Measurements from ENCODE around the gene GIMAP2. TPM values are rescaled to one million over a fixed set of nuclear protein-coding genes. Genes with fewer than 3 reads are reported as not detected.

The GIMAP2 gene
- total and polyA plus RNA-seq, 2 of the 4 experiments (the other 2 are of a cell fraction), result under 0.01 TPM; not detected in 1

GRCh38 chr7:150736864-150737263, 51.4 kb downstream of the GIMAP2 start:
- Histone ChIP-seq H3K9me1 (ENCODE audit: insufficient read depth, low read length) (no peaks in the 10 kb centered on the region), H4K91ac (ENCODE audit: insufficient read depth, low read depth, low read length) (no peak overlapping the region), H2AK9ac (replicated peaks; ENCODE audit: low read depth, low read length, poor library complexity) (no peak overlapping the region), H3K4ac (ENCODE audit: low read depth, low read length) (no peak overlapping the region), H3K23ac (ENCODE audit: low read depth, low read length) (no peak overlapping the region), H3K14ac (replicated peaks; ENCODE audit: low read depth, low read length) (no peak overlapping the region), H2BK120ac (ENCODE audit: low read depth, low read length) (no peak overlapping the region), H3K36me3 (ENCODE audit: control insufficient read depth, insufficient read depth, low read length) (no peaks in the 10 kb centered on the region), H3K4me1 (ENCODE audit: control insufficient read depth, insufficient read depth, low read length) (no peaks in the 10 kb centered on the region), H2BK20ac (ENCODE audit: low read depth, low read length) (no peak overlapping the region), H3K79me1 (ENCODE audit: low read depth in 1 of 2, low read length in 2 of 2) (no peaks in the 10 kb centered on the region), H2BK15ac (ENCODE audit: low read depth, low read length) (no peak overlapping the region), H3K18ac (ENCODE audit: low read depth, low read length) (no peak overlapping the region), H2AK5ac (ENCODE audit: low read depth, low read length) (no peak overlapping the region), H2AFZ (replicated peaks; ENCODE audit: low read length, poor library complexity) (no peak overlapping the region), H3K27me3 (ENCODE audit: control insufficient read depth, insufficient read depth, low read length) (no peaks in the 10 kb centered on the region; the same call in 1 of the 2 replicates), H4K5ac (ENCODE audit: low read depth, low read length) (no peak overlapping the region), H3K56ac (ENCODE audit: extremely low read depth, insufficient read depth, low read length) (no peak overlapping the region), H3K4me3 (ENCODE audit: insufficient read depth, low read depth, low read length) (no peak overlapping the region), H3K9ac (ENCODE audit: low read depth, low read length) (no peak overlapping the region), H3K9me3 (ENCODE audit: control insufficient read depth, insufficient read depth, low read length) (no peaks in the 10 kb centered on the region), H3K4me2 (ENCODE audit: low read depth, low read length) (no peak overlapping the region), H4K8ac (ENCODE audit: low read depth in 2 of 2, low read length in 2 of 2) (no peak overlapping the region), H2BK5ac (ENCODE audit: low read depth, low read length, poor library complexity, severe bottlenecking) (no peak overlapping the region), H4K20me1 (ENCODE audit: insufficient read depth, low read length) (no peaks in the 10 kb centered on the region), H3K27ac (ENCODE audit: insufficient read depth, low read length) (no peak overlapping the region)
- ChIA-PET POLR2A (ENCODE audit: unreplicated experiment) (no interaction called here), CTCF (no interaction called here)
- ATAC-seq (ENCODE audit: low read depth) (no peak), DNase-seq (no peak)
- no TSS peak for BruUV-seq (replicated peaks)
- no CpG with 5 or more reads among the region's 4 CpGs for WGBS, 2 experiments (ENCODE audit: extremely low coverage in 2 of 2, insufficient read length in 1 of 2)
- in situ Hi-C loops (cut with MboI; ENCODE audit: low sequenced_read_pairs), result loop anchor here (25.0 kb wide), 1 partner anchor 425 kb away; the partner anchor contains the start of genes ACTR3C and LRRC61
- TF ChIP-seq CEBPB (IDR thresholded peaks at IDR 0.05; ENCODE audit: low read depth, low read length) (no peak), MAZ (IDR thresholded peaks at IDR 0.05; ENCODE audit: borderline replicate concordance, low read depth, low read length) (no peak), MAFK (IDR thresholded peaks at IDR 0.05; ENCODE audit: low read depth, low read length) (no peak), CHD1 (IDR thresholded peaks at IDR 0.05; ENCODE audit: low read depth, low read length) (no peak), USF2 (IDR thresholded peaks at IDR 0.05; ENCODE audit: low read depth, low read length) (no peak), POLR2A (IDR thresholded peaks at IDR 0.05; ENCODE audit: low read depth, low read length) (no peak), SMC3 (IDR thresholded peaks at IDR 0.05; ENCODE audit: low read depth, low read length) (no peak), MXI1 (IDR thresholded peaks at IDR 0.05; ENCODE audit: borderline replicate concordance, low read depth, low read length) (no peak), RAD21 (IDR thresholded peaks at IDR 0.05; ENCODE audit: low read length) (no peak), RCOR1 (IDR thresholded peaks at IDR 0.05; ENCODE audit: insufficient replicate concordance, low read length) (no peak)
- TF ChIP-seq, protein P1, sequence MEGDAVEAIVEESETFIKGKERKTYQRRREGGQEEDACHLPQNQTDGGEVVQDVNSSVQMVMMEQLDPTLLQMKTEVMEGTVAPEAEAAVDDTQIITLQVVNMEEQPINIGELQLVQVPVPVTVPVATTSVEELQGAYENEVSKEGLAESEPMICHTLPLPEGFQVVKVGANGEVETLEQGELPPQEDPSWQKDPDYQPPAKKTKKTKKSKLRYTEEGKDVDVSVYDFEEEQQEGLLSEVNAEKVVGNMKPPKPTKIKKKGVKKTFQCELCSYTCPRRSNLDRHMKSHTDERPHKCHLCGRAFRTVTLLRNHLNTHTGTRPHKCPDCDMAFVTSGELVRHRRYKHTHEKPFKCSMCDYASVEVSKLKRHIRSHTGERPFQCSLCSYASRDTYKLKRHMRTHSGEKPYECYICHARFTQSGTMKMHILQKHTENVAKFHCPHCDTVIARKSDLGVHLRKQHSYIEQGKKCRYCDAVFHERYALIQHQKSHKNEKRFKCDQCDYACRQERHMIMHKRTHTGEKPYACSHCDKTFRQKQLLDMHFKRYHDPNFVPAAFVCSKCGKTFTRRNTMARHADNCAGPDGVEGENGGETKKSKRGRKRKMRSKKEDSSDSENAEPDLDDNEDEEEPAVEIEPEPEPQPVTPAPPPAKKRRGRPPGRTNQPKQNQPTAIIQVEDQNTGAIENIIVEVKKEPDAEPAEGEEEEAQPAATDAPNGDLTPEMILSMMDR (conservative IDR thresholded peaks at IDR 0.05; ENCODE audit: low read depth, low read length), result no peak
- intact Hi-C loops (cut with micrococcal nuclease), result no loop called here
- dilution Hi-C loops (cut with HindIII; ENCODE audit: low sequenced_read_pairs, unreplicated experiment), result no loop called here
